ENCODE data around the gene SCN5A.

SCN5A gene

GRCh38 chr3:38528457-38528856 lies 121.0 kb downstream of the SCN5A start:
- no peak for DNase-seq

GRCh38 chr3:38526792-38527191 lies 122.7 kb downstream of the SCN5A start:
- DNase-seq: no peak

- no peak for DNase-seq
Measured at GRCh38 chr3:38524141-38524739, 125.2 kb downstream of the SCN5A start.

GRCh38 chr3:38522002-38522401 lies 127.5 kb downstream of the SCN5A start:
- DNase-seq: no peak

- DNase-seq: no peak
Measured at GRCh38 chr3:38521391-38521987, 128.0 kb downstream of the SCN5A start.

- DNase-seq: no peak
Measured at GRCh38 chr3:38519651-38520050, 129.8 kb downstream of the SCN5A start.

- DNase-seq: no peak
Measured at GRCh38 chr3:38519000-38519399, 130.5 kb downstream of the SCN5A start.

GRCh38 chr3:38516669-38517068 lies 132.8 kb downstream of the SCN5A start:
- no peak for DNase-seq

- DNase-seq: no peak
Measured at GRCh38 chr3:38515367-38515766, 134.1 kb downstream of the SCN5A start.

GRCh38 chr3:38511546-38511945 lies 137.9 kb downstream of the SCN5A start:
- DNase-seq: no peak

- no peak for DNase-seq
Measured at GRCh38 chr3:38510631-38511030, 138.9 kb downstream of the SCN5A start.

GRCh38 chr3:38509732-38510131 lies 139.8 kb downstream of the SCN5A start:
- DNase-seq: no peak

GRCh38 chr3:38507120-38507519 lies 142.4 kb downstream of the SCN5A start:
- DNase-seq: no peak

- no peak for DNase-seq
Measured at GRCh38 chr3:38500688-38501417, 148.6 kb downstream of the SCN5A start.
